ENCODE results near the gene PDIA3. TPM values are rescaled to one million over a fixed set of nuclear protein-coding genes. Genes with fewer than 3 reads are reported as not detected.
A peak's percentile ranks its signal among the peaks of the same experiment; 100 is the strongest.

Gene PDIA3
- total and polyA plus RNA-seq, 2 of the 13 experiments (the other 11 are each of a cell fraction or from before 2014, with no cell fraction given), result 238 to 433 TPM

DNA sequence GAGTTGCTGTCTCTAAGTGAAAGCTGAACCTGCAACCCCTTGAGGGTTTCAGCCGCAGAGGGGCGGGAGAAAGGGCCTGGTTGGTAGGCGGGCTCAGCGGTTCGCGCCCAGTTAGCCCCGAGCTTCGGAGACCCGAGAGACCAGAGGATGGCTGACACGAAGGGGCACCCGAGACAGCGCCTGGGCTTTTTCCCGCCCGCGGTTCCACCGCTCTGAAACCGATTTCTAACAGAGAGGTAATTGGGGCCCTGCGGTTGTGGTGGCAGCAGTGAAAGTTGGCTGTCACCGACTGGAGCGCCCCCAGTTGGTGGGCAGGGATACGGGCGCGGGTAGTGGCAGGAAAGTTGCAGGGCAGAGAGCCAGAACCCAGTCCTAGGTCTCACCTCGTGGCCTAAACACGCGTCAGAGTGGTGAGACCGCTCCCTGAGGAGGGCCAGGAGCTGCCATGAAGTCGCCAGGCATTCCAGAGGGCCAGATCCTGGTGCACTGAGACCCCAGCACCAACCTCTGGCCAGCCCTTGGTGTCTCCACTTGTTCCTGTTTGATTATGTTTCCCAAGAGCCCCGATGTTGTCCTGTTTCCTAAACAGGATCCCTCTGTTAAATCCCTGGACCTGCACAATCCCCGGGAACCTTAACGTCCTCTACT lies 31.2 kb downstream of the PDIA3 start (continued):
- TF ChIP-seq, protein P1, sequence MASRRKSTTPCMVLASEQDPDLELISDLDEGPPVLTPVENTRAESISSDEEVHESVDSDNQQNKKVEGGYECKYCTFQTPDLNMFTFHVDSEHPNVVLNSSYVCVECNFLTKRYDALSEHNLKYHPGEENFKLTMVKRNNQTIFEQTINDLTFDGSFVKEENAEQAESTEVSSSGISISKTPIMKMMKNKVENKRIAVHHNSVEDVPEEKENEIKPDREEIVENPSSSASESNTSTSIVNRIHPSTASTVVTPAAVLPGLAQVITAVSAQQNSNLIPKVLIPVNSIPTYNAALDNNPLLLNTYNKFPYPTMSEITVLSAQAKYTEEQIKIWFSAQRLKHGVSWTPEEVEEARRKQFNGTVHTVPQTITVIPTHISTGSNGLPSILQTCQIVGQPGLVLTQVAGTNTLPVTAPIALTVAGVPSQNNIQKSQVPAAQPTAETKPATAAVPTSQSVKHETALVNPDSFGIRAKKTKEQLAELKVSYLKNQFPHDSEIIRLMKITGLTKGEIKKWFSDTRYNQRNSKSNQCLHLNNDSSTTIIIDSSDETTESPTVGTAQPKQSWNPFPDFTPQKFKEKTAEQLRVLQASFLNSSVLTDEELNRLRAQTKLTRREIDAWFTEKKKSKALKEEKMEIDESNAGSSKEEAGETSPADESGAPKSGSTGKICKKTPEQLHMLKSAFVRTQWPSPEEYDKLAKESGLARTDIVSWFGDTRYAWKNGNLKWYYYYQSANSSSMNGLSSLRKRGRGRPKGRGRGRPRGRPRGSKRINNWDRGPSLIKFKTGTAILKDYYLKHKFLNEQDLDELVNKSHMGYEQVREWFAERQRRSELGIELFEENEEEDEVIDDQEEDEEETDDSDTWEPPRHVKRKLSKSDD (CRISPR knock-in tag; IDR thresholded peaks at IDR 0.05; ENCODE audit: low read depth), result no peak
- TF ChIP-seq MBD4 (IDR thresholded peaks at IDR 0.05; ENCODE audit: borderline replicate concordance, low read length), result no peak
- no peak for TF ChIP-seq ZNF550 (CRISPR knock-in tag; IDR thresholded peaks at IDR 0.05; ENCODE audit: borderline replicate concordance)
- no peak for TF ChIP-seq MBNL3 (CRISPR knock-in tag; conservative IDR thresholded peaks at IDR 0.05)
- TF ChIP-seq, protein P2, sequence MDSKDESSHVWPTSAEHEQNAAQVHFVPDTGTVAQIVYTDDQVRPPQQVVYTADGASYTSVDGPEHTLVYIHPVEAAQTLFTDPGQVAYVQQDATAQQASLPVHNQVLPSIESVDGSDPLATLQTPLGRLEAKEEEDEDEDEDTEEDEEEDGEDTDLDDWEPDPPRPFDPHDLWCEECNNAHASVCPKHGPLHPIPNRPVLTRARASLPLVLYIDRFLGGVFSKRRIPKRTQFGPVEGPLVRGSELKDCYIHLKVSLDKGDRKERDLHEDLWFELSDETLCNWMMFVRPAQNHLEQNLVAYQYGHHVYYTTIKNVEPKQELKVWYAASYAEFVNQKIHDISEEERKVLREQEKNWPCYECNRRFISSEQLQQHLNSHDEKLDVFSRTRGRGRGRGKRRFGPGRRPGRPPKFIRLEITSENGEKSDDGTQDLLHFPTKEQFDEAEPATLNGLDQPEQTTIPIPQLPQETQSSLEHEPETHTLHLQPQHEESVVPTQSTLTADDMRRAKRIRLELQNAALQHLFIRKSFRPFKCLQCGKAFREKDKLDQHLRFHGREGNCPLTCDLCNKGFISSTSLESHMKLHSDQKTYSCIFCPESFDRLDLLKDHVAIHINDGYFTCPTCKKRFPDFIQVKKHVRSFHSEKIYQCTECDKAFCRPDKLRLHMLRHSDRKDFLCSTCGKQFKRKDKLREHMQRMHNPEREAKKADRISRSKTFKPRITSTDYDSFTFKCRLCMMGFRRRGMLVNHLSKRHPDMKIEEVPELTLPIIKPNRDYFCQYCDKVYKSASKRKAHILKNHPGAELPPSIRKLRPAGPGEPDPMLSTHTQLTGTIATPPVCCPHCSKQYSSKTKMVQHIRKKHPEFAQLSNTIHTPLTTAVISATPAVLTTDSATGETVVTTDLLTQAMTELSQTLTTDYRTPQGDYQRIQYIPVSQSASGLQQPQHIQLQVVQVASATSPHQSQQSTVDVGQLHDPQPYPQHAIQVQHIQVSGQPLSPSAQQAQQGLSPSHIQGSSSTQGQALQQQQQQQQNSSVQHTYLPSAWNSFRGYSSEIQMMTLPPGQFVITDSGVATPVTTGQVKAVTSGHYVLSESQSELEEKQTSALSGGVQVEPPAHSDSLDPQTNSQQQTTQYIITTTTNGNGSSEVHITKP (CRISPR knock-in tag; IDR thresholded peaks at IDR 0.05; ENCODE audit: low read depth), result no peak
- no peak for TF ChIP-seq ZNF567 (CRISPR knock-in tag; IDR thresholded peaks at IDR 0.05; ENCODE audit: borderline replicate concordance)
- TF ChIP-seq ADNP (CRISPR knock-in tag; IDR thresholded peaks at IDR 0.05), result 0 out of 2 replicates have a peak, but pooled peaks have one; percentile 55
- TF ChIP-seq, protein P3, sequence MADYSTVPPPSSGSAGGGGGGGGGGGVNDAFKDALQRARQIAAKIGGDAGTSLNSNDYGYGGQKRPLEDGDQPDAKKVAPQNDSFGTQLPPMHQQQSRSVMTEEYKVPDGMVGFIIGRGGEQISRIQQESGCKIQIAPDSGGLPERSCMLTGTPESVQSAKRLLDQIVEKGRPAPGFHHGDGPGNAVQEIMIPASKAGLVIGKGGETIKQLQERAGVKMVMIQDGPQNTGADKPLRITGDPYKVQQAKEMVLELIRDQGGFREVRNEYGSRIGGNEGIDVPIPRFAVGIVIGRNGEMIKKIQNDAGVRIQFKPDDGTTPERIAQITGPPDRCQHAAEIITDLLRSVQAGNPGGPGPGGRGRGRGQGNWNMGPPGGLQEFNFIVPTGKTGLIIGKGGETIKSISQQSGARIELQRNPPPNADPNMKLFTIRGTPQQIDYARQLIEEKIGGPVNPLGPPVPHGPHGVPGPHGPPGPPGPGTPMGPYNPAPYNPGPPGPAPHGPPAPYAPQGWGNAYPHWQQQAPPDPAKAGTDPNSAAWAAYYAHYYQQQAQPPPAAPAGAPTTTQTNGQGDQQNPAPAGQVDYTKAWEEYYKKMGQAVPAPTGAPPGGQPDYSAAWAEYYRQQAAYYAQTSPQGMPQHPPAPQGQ (CRISPR knock-in tag; IDR thresholded peaks at IDR 0.05; ENCODE audit: borderline replicate concordance), result no peak
- no peak for TF ChIP-seq MLLT10 (CRISPR knock-in tag; IDR thresholded peaks at IDR 0.05)
- peak; percentile 64 for TF ChIP-seq SAP130 (CRISPR knock-in tag; IDR thresholded peaks at IDR 0.05; ENCODE audit: low read depth)
- TF ChIP-seq, protein P4, sequence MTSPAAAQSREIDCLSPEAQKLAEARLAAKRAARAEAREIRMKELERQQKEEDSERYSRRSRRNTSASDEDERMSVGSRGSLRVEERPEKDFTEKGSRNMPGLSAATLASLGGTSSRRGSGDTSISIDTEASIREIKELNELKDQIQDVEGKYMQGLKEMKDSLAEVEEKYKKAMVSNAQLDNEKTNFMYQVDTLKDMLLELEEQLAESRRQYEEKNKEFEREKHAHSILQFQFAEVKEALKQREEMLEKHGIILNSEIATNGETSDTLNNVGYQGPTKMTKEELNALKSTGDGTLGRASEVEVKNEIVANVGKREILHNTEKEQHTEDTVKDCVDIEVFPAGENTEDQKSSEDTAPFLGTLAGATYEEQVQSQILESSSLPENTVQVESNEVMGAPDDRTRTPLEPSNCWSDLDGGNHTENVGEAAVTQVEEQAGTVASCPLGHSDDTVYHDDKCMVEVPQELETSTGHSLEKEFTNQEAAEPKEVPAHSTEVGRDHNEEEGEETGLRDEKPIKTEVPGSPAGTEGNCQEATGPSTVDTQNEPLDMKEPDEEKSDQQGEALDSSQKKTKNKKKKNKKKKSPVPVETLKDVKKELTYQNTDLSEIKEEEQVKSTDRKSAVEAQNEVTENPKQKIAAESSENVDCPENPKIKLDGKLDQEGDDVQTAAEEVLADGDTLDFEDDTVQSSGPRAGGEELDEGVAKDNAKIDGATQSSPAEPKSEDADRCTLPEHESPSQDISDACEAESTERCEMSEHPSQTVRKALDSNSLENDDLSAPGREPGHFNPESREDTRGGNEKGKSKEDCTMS (CRISPR knock-in tag; conservative IDR thresholded peaks at IDR 0.05), result 0 out of 2 replicates have a peak, but pooled peaks have one; percentile 70
- TF ChIP-seq DMAP1 (CRISPR knock-in tag; IDR thresholded peaks at IDR 0.05), result peak; percentile 55; the same call in 1 of the 2 replicates
- TF ChIP-seq ZBTB1 (CRISPR knock-in tag; IDR thresholded peaks at IDR 0.05; ENCODE audit: borderline replicate concordance), result no peak
- 0 out of 2 replicates have a peak, but pooled peaks have one; percentile 63 for TF ChIP-seq GTF3A (CRISPR knock-in tag; conservative IDR thresholded peaks at IDR 0.05)
- TF ChIP-seq ZNF616 (CRISPR knock-in tag; IDR thresholded peaks at IDR 0.05; ENCODE audit: low read depth), result 0 out of 2 replicates have a peak, but pooled peaks have one; percentile 68
- TF ChIP-seq ZNF343 (CRISPR knock-in tag; IDR thresholded peaks at IDR 0.05), result peak; percentile 44; the same call in 1 of the 2 replicates
- peak; percentile 68; the same call in 1 of the 2 replicates for TF ChIP-seq ZNF777 (CRISPR knock-in tag; IDR thresholded peaks at IDR 0.05)
- peak; percentile 79 for TF ChIP-seq MTA1 (CRISPR knock-in tag; IDR thresholded peaks at IDR 0.05; ENCODE audit: borderline replicate concordance)

Data from HepG2 (cell line).